HCT116 (cell line): ENCODE data around the gene GIPC3. TPM values are rescaled to one million over a fixed set of nuclear protein-coding genes. Genes with fewer than 3 reads are reported as not detected.

Experiments
- ATAC-seq: fragments of 200-7000 bp; cut with Tn5 transposase; 2 replicates; pipeline ENCODE4 v1.9.1; 2020; ENCODE audit warnings: mild to moderate bottlenecking, moderate library complexity
- BruUV-seq: library from RNA; stranded (reverse); fragments of 400-500 nt; replicated peaks from 2 replicates; lab custom pipeline; 2021; lab: Mats Ljungman, UMichigan
- CTCF ChIA-PET: fragments of 300-600 bp; sonication (Branson Sonifier 250); formaldehyde crosslinking; loops from one replicate; lab custom pipeline; 2021; ENCODE audit warnings: antibody characterized with exemption; lab: Charles Lee
- POLR2A ChIA-PET: fragments of 300-600, 350-600 bp; sonication (Branson Sonifier 250); formaldehyde crosslinking; loops from one replicate; lab custom pipeline; 2021; ENCODE audit warnings: antibody characterized with exemption; lab: Charles Lee
- RAD21 ChIA-PET, 2 experiments: fragments of 300-600 bp; sonication (Branson Sonifier 250); formaldehyde crosslinking; loops; one replicate each; lab custom pipeline; 2023; ENCODE audit warnings: low total read pairs in 2 of 2; ENCODE audit not compliant: uncharacterized antibody in 2 of 2, unreplicated experiment in 2 of 2, low non-redundant PET in 1 of 2; lab: Charles Lee
- DNase-seq: peaks from one replicate; pipeline ENCODE4 v3.0.0-alpha.2; 2010; ENCODE audit warnings: low read depth, low spot score
- H2AFZ ChIP-seq: fragments of 200-600 bp; shearing (Covaris generic), sonication (generic); 2 replicates; pipeline ENCODE4 v1.6.1; 2017; ENCODE audit warnings: low read depth, mixed run types, mixed read lengths, antibody characterized with exemption, low read length; ENCODE audit not compliant: poor library complexity, severe bottlenecking
- H3K27ac ChIP-seq: 2 replicates; pipeline ENCODE4 v1.5.1; 2012; ENCODE audit warnings: low read depth, low read length
- H3K27me3 ChIP-seq: fragments of 200-600 bp; sonication (generic); 2 replicates; pipeline ENCODE4 v1.6.1; 2016; ENCODE audit warnings: mixed run types, low read length, mixed read lengths; ENCODE audit not compliant: insufficient read depth
- H3K36me3 ChIP-seq, 2 experiments: fragments of 200-500 bp in 1 of 2; fragments of 200-600 bp in 1 of 2; sonication (Bioruptor generic) in 1 of 2; sonication (generic) in 1 of 2; 2 replicates each; pipeline versions ENCODE4 v1.5.1 to v1.6.1; 2014 to 2016; ENCODE audit warnings: low read length in 2 of 2, inconsistent platforms in 1 of 2, mixed read lengths in 1 of 2, mixed run types in 1 of 2; ENCODE audit not compliant: insufficient read depth in 2 of 2, control insufficient read depth in 1 of 2
- H3K4me1 ChIP-seq, 2 experiments: fragments of 200-600 bp in 1 of 2; sonication (generic) in 1 of 2; 2 replicates each; pipeline versions ENCODE4 v1.5.1 to v1.6.1; 2012 to 2017; ENCODE audit warnings: low read length in 2 of 2, inconsistent platforms in 1 of 2, mild to moderate bottlenecking in 1 of 2, mixed read lengths in 1 of 2, mixed run types in 1 of 2, moderate library complexity in 1 of 2; ENCODE audit not compliant: insufficient read depth in 2 of 2, control insufficient read depth in 1 of 2
- H3K4me2 ChIP-seq: fragments of 200-600 bp; sonication (generic); 2 replicates; pipeline ENCODE4 v1.6.1; 2017; ENCODE audit warnings: mixed run types, low read length, mixed read lengths
- H3K4me3 ChIP-seq, 2 experiments: fragments of 200-600 bp in 1 of 2; sonication (generic) in 1 of 2; replicated peaks in 1 of 2; 2 replicates each; pipeline ENCODE4 v1.5.1; 2011 to 2016; ENCODE audit warnings: low read length in 2 of 2, control low read depth in 1 of 2, low read depth in 1 of 2, mild to moderate bottlenecking in 1 of 2, mixed read lengths in 1 of 2, mixed run types in 1 of 2
- H3K79me2 ChIP-seq: fragments of 200-600 bp; sonication (generic); 2 replicates; pipeline ENCODE4 v1.6.1; 2017; ENCODE audit warnings: mild to moderate bottlenecking, mixed run types, low read length, moderate library complexity, mixed read lengths; ENCODE audit not compliant: insufficient read depth
- H3K9ac ChIP-seq: fragments of 200-600 bp; sonication (generic); 2 replicates; pipeline ENCODE4 v1.6.1; 2016; ENCODE audit warnings: low read length, mixed read lengths
- H3K9me2 ChIP-seq: fragments of 200-600 bp; sonication (generic), shearing (Covaris generic); 2 replicates; pipeline ENCODE4 v1.6.1; 2017; ENCODE audit warnings: mixed run types, mild to moderate bottlenecking, moderate library complexity; ENCODE audit not compliant: insufficient read depth
- H3K9me3 ChIP-seq, 2 experiments: fragments of 200-500 bp in 1 of 2; fragments of 200-600 bp in 1 of 2; sonication (Bioruptor generic) in 1 of 2; sonication (generic) in 1 of 2; 2 replicates each; pipeline ENCODE4 v1.6.1; 2014 to 2017; ENCODE audit warnings: low read length in 2 of 2, mixed read lengths in 2 of 2, inconsistent platforms in 1 of 2, low read depth in 1 of 2, mild to moderate bottlenecking in 1 of 2, mixed run types in 1 of 2, moderate library complexity in 1 of 2; ENCODE audit not compliant: control insufficient read depth in 1 of 2, insufficient read depth in 1 of 2
- H4K20me1 ChIP-seq: fragments of 200-600 bp; sonication (generic), shearing (Covaris generic); 2 replicates; pipeline ENCODE4 v1.6.1; 2017; ENCODE audit warnings: mixed run types, mild to moderate bottlenecking, moderate library complexity; ENCODE audit not compliant: insufficient read depth
- CBX3 ChIP-seq: IDR thresholded peaks from 2 replicates; pipeline ENCODE4 v1.6.1; 2012; ENCODE audit warnings: low read depth
- EZH2phosphoT487 ChIP-seq: fragments of 200-600 bp; IDR thresholded peaks from 2 replicates; pipeline ENCODE4 v1.6.1; 2018; ENCODE audit warnings: antibody characterized with exemption, borderline replicate concordance
- POLR2AphosphoS5 ChIP-seq: IDR thresholded peaks from 2 replicates; pipeline ENCODE4 v1.6.1; 2011; ENCODE audit warnings: mild to moderate bottlenecking, low read depth, low read length, moderate library complexity
- RAD21 ChIP-seq: IDR thresholded peaks from 2 replicates; pipeline ENCODE4 v1.6.1; 2012; ENCODE audit warnings: low read depth, mild to moderate bottlenecking
- SIN3A ChIP-seq: IDR thresholded peaks from 2 replicates; pipeline ENCODE4 v1.6.1; 2012; ENCODE audit warnings: low read depth
- intact Hi-C: fragments of 100-400 bp; cut with micrococcal nuclease; formaldehyde crosslinking; loops from 2 replicates; pipeline ENCODE4 v1.10.0; 2022
- total RNA-seq: library from RNA; stranded (reverse); gene quantifications from one replicate; pipeline ENCODE4 v1.2.1, GENCODE V29; 2021; ENCODE audit not compliant: unreplicated experiment
- TF ChIP-seq, protein P1 (sequence below): IDR thresholded peaks from 2 replicates; pipeline ENCODE4 v1.6.1; 2011; ENCODE audit warnings: mild to moderate bottlenecking, low read length, moderate library complexity; ENCODE audit not compliant: insufficient replicate concordance; ENCODE audit errors: extremely low read depth
- TF ChIP-seq, protein P2 (sequence below): IDR thresholded peaks from 2 replicates; pipeline ENCODE4 v1.6.1; 2012

The GIPC3 gene
- total RNA-seq, 1 experiment from 2014 or later = not detected

GRCh38 chr19:3563709-3564524 lies 21.4 kb upstream of the GIPC3 start:
- Histone ChIP-seq H4K20me1 (no peaks in the 10 kb centered on the region), H2AFZ (no peak overlapping the region), H3K27ac (peak overlapping the region; percentile 77), H3K9me2 (no peaks in the 10 kb centered on the region), H3K4me3 (0 out of 4 replicates have a peak overlapping the region, but pooled peaks of 1 of the 2 experiments have one; percentile 11), H3K9me3 (no peaks in the 10 kb centered on the region), H3K4me1 (peaks cover 50 to 78% of the 10 kb centered on the region in 2 experiments), H3K79me2 (no peaks in the 10 kb centered on the region), H3K36me3 (no peaks in the 10 kb centered on the region), H3K4me2 (peak overlapping the region; percentile 88), H3K9ac (peak overlapping the region; percentile 68), H3K27me3 (no peaks in the 10 kb centered on the region)
- no peak for DNase-seq
- BruUV-seq = no TSS peak
- intact Hi-C loops = no loop called here
- ATAC-seq = no peak
- RAD21 ChIA-PET = no interaction called here
- CTCF ChIA-PET = no interaction called here
- POLR2A ChIA-PET = interaction anchor here (1.6 kb wide), 1 partner anchor 9 kb away, joined by 5 read pairs; no protein-coding TSS in a partner anchor
- TF ChIP-seq SIN3A = no peak
- no peak for TF ChIP-seq RAD21
- TF ChIP-seq, protein P1, sequence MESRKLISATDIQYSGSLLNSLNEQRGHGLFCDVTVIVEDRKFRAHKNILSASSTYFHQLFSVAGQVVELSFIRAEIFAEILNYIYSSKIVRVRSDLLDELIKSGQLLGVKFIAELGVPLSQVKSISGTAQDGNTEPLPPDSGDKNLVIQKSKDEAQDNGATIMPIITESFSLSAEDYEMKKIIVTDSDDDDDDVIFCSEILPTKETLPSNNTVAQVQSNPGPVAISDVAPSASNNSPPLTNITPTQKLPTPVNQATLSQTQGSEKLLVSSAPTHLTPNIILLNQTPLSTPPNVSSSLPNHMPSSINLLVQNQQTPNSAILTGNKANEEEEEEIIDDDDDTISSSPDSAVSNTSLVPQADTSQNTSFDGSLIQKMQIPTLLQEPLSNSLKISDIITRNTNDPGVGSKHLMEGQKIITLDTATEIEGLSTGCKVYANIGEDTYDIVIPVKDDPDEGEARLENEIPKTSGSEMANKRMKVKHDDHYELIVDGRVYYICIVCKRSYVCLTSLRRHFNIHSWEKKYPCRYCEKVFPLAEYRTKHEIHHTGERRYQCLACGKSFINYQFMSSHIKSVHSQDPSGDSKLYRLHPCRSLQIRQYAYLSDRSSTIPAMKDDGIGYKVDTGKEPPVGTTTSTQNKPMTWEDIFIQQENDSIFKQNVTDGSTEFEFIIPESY = no peak
- TF ChIP-seq, protein P2, sequence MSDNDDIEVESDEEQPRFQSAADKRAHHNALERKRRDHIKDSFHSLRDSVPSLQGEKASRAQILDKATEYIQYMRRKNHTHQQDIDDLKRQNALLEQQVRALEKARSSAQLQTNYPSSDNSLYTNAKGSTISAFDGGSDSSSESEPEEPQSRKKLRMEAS = no peak
- no peak for TF ChIP-seq EZH2phosphoT487
- no peak for TF ChIP-seq POLR2AphosphoS5
- no peak for TF ChIP-seq CBX3
